HEK293T (cell line): ENCODE results near the gene MAB21L1.

Experiments used
- CTBP1 ChIP-seq: fragments of 450-650 bp; IDR thresholded peaks from 2 replicates; pipeline ENCODE4 v1.6.1; 2016; ENCODE audit warnings: borderline replicate concordance
- FOXK2 ChIP-seq: fragments of 450-650 bp; IDR thresholded peaks from 2 replicates; pipeline ENCODE4 v1.6.1; 2016; ENCODE audit warnings: mild to moderate bottlenecking
- FOXM1 ChIP-seq: fragments of 450-650 bp; IDR thresholded peaks from 2 replicates; pipeline ENCODE4 v1.6.1; 2017; ENCODE audit warnings: mild to moderate bottlenecking, borderline replicate concordance
- HDGF ChIP-seq: fragments of 450-650 bp; IDR thresholded peaks from 2 replicates; pipeline ENCODE4 v1.6.1; 2017; ENCODE audit warnings: antibody characterized with exemption, borderline replicate concordance
- LEF1 ChIP-seq: fragments of 450-650 bp; IDR thresholded peaks from 2 replicates; pipeline ENCODE4 v1.6.1; 2017; ENCODE audit warnings: mild to moderate bottlenecking, borderline replicate concordance
- PKNOX1 ChIP-seq: fragments of 450-650 bp; IDR thresholded peaks from 2 replicates; pipeline ENCODE4 v1.6.1; 2016
- SP1 ChIP-seq: fragments of 450-650 bp; IDR thresholded peaks from 2 replicates; pipeline ENCODE4 v1.6.1; 2017
- SUZ12 ChIP-seq: fragments of 450-650 bp; IDR thresholded peaks from 2 replicates; pipeline ENCODE4 v1.6.1; 2016; ENCODE audit warnings: mild to moderate bottlenecking
- TARDBP ChIP-seq: fragments of 450-650 bp; IDR thresholded peaks from 2 replicates; pipeline ENCODE4 v1.6.1; 2016

DNA sequence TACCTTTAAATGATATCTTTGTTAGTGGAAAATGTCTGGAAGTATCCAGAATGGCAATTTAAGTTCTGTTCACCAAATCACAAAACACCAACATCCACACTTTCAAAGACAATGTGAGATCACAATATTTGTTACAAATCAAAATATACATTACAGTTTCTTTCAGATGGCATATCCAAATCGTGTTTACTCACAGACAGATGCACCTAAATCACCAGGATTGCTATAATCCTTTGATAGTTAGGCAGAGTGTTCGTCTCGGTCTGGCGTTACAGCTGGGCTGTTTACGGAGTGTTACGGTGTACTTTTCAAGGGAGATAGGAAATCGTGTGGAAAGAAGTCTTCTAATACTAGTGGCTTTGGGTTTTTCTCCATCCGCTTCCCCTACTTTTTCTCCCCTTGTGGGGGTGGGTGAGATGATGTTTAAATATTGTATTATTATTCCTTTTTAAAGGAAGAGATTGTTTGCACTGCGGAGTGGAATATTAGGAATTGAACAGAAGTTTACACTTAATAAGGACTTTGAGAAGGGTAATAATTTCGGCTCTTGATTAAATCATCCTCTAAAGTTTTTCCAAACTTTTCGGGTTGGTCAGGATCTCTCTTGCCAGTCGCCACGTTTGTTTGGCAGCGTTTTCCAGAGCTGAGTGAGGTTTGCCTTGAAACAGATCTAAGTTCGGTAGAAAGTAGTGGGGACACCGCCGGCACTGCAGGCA, 1.8 kb downstream of the MAB21L1 start:
- TF ChIP-seq FOXM1, result no peak
- TF ChIP-seq TARDBP, result no peak
- TF ChIP-seq FOXK2, result no peak
- no peak for TF ChIP-seq SUZ12
- TF ChIP-seq CTBP1, result no peak
- no peak for TF ChIP-seq PKNOX1
- no peak for TF ChIP-seq SP1
- TF ChIP-seq HDGF, result no peak
- TF ChIP-seq LEF1, result no peak
